Astrocyte of the cerebellum (primary cell): Measurements from ENCODE around the gene GABPB1.

ENCODE experiments used
- DNase-seq: peaks from one replicate; pipeline ENCODE4 v3.0.0-alpha.2; 2011; ENCODE audit warnings: low read depth
- H3K4me3 ChIP-seq: 2 replicates; pipeline ENCODE4 v1.5.1; 2011; ENCODE audit warnings: mild to moderate bottlenecking, low read depth, low read length, moderate library complexity
- in situ Hi-C: cut with HindIII; loops from 2 replicates; pipeline ENCODE4 v1.10.0; 2017; ENCODE audit warnings: low sequenced_read_pairs
- TF ChIP-seq, protein P1 (sequence below): IDR thresholded peaks from 2 replicates; pipeline ENCODE4 v1.5.1; 2012; ENCODE audit warnings: low read length, low read depth, moderate library complexity, mild to moderate bottlenecking; ENCODE audit errors: missing control alignments

The GABPB1 gene

DNA sequence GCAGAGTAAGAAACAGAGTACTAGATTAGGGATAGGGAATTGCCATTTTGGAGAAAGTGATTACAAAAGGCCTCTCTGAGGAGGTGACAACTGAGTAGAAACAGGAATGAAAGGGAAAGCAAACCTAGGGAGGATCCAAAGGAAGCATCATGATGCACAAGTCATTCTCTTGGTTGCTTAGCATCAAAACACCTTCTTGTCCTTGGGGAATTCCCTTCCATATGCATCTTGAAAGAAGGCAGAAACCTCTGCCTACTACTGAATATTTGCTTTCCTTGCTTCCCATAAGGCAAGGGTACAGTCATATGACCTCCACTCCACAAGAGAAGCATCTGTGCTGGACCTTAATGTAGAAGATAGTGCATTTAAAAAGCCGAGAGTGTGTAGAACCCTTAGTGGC, 24.1 kb downstream of the GABPB1 start:
- TF ChIP-seq, protein P1, sequence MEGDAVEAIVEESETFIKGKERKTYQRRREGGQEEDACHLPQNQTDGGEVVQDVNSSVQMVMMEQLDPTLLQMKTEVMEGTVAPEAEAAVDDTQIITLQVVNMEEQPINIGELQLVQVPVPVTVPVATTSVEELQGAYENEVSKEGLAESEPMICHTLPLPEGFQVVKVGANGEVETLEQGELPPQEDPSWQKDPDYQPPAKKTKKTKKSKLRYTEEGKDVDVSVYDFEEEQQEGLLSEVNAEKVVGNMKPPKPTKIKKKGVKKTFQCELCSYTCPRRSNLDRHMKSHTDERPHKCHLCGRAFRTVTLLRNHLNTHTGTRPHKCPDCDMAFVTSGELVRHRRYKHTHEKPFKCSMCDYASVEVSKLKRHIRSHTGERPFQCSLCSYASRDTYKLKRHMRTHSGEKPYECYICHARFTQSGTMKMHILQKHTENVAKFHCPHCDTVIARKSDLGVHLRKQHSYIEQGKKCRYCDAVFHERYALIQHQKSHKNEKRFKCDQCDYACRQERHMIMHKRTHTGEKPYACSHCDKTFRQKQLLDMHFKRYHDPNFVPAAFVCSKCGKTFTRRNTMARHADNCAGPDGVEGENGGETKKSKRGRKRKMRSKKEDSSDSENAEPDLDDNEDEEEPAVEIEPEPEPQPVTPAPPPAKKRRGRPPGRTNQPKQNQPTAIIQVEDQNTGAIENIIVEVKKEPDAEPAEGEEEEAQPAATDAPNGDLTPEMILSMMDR = no peak
- no peak overlapping the region for H3K4me3 ChIP-seq
- DNase-seq = no peak
- in situ Hi-C loops = no loop called here

DNA sequence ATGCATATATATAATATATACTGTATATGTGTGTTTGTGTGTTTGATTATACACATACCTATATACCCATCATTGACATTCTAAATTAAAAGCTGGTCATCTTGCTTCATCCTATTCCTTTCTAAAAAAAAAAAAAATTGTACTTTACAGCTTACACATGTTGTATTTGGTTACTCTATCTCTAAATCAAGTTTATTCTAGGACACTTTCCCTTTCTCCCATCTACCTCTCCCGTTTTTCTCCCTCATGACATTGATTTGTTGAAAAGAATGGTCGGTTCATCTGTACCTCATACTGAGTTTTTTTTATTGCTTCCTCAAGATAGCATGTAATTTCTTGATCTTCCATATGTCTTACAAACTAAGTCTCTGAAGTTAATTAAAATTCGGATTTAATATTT, 26.9 kb downstream of the GABPB1 start:
- no peak overlapping the region for H3K4me3 ChIP-seq
- DNase-seq = no peak
- TF ChIP-seq, protein P1 = no peak
- in situ Hi-C loops = no loop called here

DNA sequence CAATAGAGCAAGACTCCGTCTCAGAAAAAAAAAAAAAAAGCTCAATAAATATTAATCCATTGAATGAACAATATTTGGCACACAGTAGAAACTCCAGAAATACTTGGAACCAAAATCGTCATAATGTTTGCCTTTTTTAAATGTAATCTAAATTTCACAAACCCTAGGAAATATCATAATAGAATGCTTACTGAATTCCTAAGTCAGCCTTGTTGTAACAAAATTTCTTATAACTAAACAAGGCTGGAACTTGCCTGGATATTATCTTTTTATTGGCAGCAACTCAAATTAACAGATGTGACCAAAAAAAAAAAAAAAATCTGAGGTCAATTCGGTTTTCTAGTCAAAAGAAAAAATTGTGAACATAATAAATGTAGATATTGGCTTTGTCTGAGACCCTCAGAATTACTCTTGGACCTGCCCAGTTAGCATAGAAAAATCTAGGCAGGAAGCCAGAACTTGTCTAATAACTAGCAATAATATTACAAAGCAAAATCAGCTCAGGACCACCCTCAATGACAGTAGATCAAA, 33.3 kb downstream of the GABPB1 start:
- in situ Hi-C loops = no loop called here
- TF ChIP-seq, protein P1 = no peak

DNA sequence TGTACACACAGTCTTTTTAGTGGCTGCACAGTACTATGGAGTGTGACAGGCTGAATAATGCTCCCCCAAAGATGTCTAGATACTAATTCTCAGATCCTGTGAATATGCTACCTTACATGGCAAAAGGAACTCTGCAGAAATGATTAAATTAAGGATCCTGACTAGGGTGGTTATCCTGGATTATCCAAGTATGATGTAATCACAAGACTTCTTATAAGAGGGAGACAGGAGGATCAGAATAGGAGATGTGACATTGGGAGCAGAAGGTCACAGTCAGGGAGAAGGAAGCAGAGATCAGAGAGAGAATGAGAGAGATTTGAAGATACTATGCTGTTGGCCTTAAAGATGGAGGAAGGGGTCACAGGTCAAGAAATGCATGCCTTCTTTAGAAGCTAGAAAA, 34.5 kb downstream of the GABPB1 start:
- DNase-seq = no peak
- no peak overlapping the region for H3K4me3 ChIP-seq
- in situ Hi-C loops = no loop called here
- TF ChIP-seq, protein P1 = no peak

More for the DNA sequence above, 33.3 kb downstream of the GABPB1 start:
- DNase-seq = no peak
- H3K4me3 ChIP-seq = no peak overlapping the region

DNA sequence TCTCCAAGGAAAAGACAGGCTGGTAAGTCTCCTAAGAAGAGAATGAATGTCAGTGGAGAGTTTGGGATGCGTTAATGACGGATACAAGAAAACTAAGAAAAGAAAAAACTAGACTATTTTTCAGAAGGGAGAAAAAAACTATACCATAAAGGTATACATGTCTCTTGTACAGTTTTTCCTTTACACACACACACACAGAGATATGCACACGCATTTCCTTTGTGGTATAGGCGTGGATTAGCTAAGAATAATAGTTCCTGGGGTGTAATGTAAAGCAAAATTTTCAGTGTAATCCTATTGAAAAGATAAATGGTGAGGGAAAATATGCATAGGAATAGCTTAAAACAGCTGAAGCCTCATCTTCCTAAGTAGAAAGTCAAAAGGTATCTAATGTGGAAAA, 36.3 kb downstream of the GABPB1 start:
- TF ChIP-seq, protein P1 = no peak
- H3K4me3 ChIP-seq = no peak overlapping the region
- DNase-seq = no peak
- in situ Hi-C loops = no loop called here

DNA sequence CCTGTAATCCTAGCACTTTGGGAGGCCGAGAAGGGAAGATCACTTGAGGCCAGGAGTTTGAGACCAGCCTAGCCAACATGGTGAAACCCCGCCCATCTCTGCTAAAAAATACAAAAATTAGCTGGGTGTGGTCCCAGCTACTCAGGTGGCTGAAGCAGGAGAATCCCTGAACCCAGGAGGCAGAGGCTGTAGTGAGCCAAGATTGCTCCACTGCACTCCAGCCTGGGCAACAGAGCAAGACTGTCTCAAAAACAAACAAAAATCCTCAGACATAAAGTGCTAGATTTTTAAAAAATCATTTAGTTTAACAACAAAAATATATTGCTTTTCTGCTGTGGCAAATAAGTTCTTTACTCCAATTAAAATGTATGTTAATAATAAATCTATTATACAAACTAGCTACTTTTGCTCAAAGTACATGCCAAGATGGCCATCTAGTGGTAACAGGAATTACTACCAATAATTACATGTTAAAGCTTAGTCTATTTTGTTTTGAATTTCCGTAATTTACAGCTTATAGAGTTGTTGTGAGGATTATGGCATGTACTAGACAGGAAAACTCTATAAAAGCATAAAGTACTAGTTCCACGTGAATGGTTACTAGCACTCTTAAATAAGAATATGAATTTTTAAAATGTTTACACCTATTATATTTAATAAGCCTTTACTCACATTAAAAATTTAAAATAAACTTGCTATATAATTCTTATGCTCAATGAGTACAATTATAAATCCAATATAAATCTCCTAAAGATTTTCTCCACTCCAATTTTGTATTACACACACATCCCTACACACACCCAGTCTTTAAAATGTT, 39.0 kb downstream of the GABPB1 start:
- in situ Hi-C loops = no loop called here
- TF ChIP-seq, protein P1 = peak; percentile 26
- H3K4me3 ChIP-seq = no peak overlapping the region
- peak; percentile 42 for DNase-seq
